ENCODE data around the gene SLC4A5. TPM values are rescaled to one million over a fixed set of nuclear protein-coding genes. Genes with fewer than 3 reads are reported as not detected.

Gene SLC4A5
- total RNA-seq, 2 donors from 2014 or later = 2.2 to 9.5 TPM

DNA sequence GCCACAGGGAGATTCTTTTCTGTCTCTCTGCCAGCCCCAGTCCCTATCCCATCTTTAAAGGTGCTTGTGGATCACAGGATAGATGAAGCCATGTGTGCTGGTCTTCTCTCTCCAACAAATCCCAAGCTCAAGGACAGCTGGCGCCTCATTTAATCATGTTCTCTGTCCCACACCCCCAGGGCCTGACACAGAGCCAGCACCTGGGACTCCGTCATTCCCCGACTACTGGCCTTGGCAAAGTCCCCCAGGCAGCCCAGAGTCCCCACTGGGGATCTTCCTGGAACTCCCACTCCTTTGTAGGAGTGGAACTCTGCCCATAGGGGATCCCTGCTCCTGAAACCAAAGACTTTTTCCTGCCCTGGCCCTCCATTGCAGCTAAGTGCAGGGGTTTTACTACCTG is 84.0 kb downstream of the SLC4A5 start:
- no peaks in the 10 kb centered on the region for H3K9me3 ChIP-seq
- no peak overlapping the region for H3K4me3 ChIP-seq
- DNase-seq (ENCODE audit: low spot score) (no peak), ATAC-seq (ENCODE audit: insufficient number of reproducible peaks, low FRiP score, low read depth) (no peak)
- H3K27ac ChIP-seq = no peak overlapping the region
- no peaks in the 10 kb centered on the region for H3K36me3 ChIP-seq
- no peaks in the 10 kb centered on the region for H3K27me3 ChIP-seq (replicated peaks; ENCODE audit: insufficient read depth)
- peaks cover 0 to 8% of the 10 kb centered on the region in 2 donors for H3K4me1 ChIP-seq (ENCODE audit: control insufficient read depth in 1 of 2, low read depth in 2 of 2)
- TF ChIP-seq, protein P1, sequence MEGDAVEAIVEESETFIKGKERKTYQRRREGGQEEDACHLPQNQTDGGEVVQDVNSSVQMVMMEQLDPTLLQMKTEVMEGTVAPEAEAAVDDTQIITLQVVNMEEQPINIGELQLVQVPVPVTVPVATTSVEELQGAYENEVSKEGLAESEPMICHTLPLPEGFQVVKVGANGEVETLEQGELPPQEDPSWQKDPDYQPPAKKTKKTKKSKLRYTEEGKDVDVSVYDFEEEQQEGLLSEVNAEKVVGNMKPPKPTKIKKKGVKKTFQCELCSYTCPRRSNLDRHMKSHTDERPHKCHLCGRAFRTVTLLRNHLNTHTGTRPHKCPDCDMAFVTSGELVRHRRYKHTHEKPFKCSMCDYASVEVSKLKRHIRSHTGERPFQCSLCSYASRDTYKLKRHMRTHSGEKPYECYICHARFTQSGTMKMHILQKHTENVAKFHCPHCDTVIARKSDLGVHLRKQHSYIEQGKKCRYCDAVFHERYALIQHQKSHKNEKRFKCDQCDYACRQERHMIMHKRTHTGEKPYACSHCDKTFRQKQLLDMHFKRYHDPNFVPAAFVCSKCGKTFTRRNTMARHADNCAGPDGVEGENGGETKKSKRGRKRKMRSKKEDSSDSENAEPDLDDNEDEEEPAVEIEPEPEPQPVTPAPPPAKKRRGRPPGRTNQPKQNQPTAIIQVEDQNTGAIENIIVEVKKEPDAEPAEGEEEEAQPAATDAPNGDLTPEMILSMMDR (IDR thresholded peaks at IDR 0.05) = no peak

DNA sequence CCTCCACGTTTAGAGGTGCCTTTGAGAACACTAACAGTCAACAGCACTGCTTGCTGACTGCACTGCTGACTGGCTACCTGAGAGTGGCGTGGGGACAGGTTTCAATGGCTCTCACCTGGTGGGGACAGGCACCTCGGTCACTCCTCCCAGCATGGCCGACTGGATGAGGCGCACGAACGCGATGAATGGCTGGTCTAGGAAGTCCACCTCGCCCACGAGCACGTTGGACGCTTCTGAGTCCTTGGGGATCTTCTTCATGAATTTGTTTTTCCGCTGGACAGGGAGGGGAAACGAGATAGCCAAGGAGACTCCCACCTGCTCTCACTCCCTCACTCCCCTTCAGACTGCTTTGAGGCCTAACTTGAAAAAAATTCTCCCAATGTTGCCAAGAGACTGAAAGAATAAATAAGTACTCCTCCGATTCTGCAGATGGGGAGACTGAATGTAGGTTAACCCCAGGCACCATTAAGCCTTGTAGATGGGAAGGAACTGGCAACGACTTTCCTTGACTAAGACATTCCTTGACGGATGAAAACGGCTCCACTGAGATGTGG is 87.5 kb downstream of the SLC4A5 start:
- no peaks in the 10 kb centered on the region for H3K27me3 ChIP-seq (replicated peaks; ENCODE audit: insufficient read depth)
- no peaks in the 10 kb centered on the region for H3K36me3 ChIP-seq
- no peak overlapping the region for H3K4me3 ChIP-seq
- DNase-seq (ENCODE audit: low spot score) (no peak), ATAC-seq (ENCODE audit: insufficient number of reproducible peaks, low FRiP score, low read depth) (no peak)
- H3K27ac ChIP-seq = no peak overlapping the region
- TF ChIP-seq, protein P1 (IDR thresholded peaks at IDR 0.05) = no peak
- peaks cover 3 to 15% of the 10 kb centered on the region in 2 donors for H3K4me1 ChIP-seq (ENCODE audit: control insufficient read depth in 1 of 2, low read depth in 2 of 2)
- H3K9me3 ChIP-seq = no peaks in the 10 kb centered on the region

DNA sequence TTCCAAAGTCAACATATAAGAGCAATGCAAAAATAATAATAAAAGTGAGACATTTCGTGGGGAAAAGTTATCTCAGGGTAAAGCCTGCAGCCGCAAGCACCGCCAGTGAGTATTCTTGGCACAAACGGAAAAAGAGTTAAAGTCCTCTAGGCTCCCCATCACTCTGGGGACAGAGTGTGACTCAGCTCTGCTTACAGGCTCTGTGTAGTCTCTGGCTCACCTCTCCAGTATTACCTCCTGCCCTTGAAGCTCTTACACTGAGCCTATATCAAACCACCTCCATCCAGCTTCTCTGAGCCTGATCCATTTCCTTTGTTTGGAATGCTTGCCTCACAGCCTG is 89.3 kb downstream of the SLC4A5 start:
- DNase-seq (ENCODE audit: low spot score) = no peak
- no peak for ATAC-seq (ENCODE audit: insufficient number of reproducible peaks, low FRiP score, low read depth)
- no peaks in the 10 kb centered on the region for H3K27me3 ChIP-seq (replicated peaks; ENCODE audit: insufficient read depth)
- peak overlapping the region; percentile 0 to 11 for H3K27ac ChIP-seq
- H3K36me3 ChIP-seq = no peaks in the 10 kb centered on the region
- H3K4me1 ChIP-seq (ENCODE audit: control insufficient read depth in 1 of 2, low read depth in 2 of 2) = peaks cover 3 to 15% of the 10 kb centered on the region in 2 donors
- TF ChIP-seq, protein P1 (IDR thresholded peaks at IDR 0.05) = no peak
- no peaks in the 10 kb centered on the region for H3K9me3 ChIP-seq
- H3K4me3 ChIP-seq = no peak overlapping the region

DNA sequence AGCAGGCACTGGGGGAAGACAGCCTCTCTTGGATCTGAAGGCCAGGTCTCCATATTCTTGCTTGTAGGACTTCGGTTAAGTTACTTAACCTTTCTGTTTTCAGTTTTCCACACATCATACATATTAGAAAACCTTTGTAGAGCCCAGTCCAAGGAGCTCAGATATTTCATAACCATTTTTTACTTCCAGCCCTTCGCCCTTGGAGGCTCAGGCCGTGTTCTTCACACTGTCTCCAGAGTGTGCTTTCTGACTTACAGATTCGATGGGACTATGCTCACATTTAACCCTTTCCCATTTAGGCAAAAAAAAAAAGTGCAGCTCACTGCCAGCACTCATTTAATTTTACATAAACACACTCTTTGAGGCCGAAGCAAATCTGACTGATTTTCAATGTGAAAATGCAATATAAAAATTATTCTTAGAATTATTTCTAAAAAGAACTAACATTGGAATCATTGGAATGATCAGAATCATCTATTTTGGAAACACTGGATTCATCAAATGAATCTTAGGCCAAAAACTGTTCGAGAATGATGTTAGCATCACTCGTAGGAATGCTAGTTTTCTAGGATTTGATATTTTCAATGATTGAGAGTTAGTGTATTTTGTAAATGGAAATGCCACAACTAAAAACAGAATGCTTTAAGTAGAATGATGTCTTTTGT is 89.8 kb downstream of the SLC4A5 start:
- TF ChIP-seq, protein P1 (IDR thresholded peaks at IDR 0.05) = no peak
- no peak for ATAC-seq (ENCODE audit: insufficient number of reproducible peaks, low FRiP score, low read depth)
- no peak for DNase-seq (ENCODE audit: low spot score)
- Histone ChIP-seq H3K9me3 (no peaks in the 10 kb centered on the region), H3K27me3 (replicated peaks; ENCODE audit: insufficient read depth) (no peaks in the 10 kb centered on the region), H3K36me3 (no peaks in the 10 kb centered on the region), H3K4me1 (ENCODE audit: control insufficient read depth in 1 of 2, low read depth in 2 of 2) (peaks cover 3 to 15% of the 10 kb centered on the region in 2 donors), H3K27ac (no peak overlapping the region), H3K4me3 (no peak overlapping the region)

DNA sequence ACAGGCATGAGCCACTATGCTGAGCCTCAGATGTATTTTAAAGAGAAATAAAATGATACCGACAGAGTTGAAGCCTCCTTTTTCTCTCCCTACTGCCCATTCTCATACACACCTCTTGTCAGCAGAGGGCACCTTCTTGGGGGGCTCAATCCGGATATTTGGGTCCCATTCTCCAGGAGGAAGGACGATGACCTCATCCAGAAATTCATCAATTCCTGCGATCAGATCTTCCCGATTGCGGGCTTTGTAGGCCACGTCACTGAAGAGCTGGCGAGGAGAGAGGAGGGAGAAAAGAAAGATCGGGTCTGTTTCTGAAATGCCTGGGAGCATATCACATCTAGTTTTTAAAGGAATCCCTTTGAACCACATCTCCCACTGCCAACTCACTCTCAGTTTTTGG is 90.4 kb downstream of the SLC4A5 start:
- no peak overlapping the region for H3K4me3 ChIP-seq
- H3K27me3 ChIP-seq (replicated peaks; ENCODE audit: insufficient read depth) = no peaks in the 10 kb centered on the region
- no peak for ATAC-seq (ENCODE audit: insufficient number of reproducible peaks, low FRiP score, low read depth)
- no peak for DNase-seq (ENCODE audit: low spot score)
- TF ChIP-seq, protein P1 (IDR thresholded peaks at IDR 0.05) = no peak
- H3K27ac ChIP-seq = no peak overlapping the region
- no peaks in the 10 kb centered on the region for H3K36me3 ChIP-seq
- H3K4me1 ChIP-seq (ENCODE audit: control insufficient read depth in 1 of 2, low read depth in 2 of 2) = peaks cover 3 to 15% of the 10 kb centered on the region in 2 donors
- H3K9me3 ChIP-seq = no peaks in the 10 kb centered on the region
